Measurements from ENCODE around the gene SULT1E1.

- TF ChIP-seq EP300 (IDR thresholded peaks at IDR 0.05; ENCODE audit: borderline replicate concordance) (no peak), TAF1 (IDR thresholded peaks at IDR 0.05; ENCODE audit: low read depth) (no peak), MAX (IDR thresholded peaks at IDR 0.05) (no peak), REST (IDR thresholded peaks at IDR 0.05; ENCODE audit: low read depth) (no peak), YY1 (IDR thresholded peaks at IDR 0.05; ENCODE audit: low read depth) (no peak), CREB1 (IDR thresholded peaks at IDR 0.05; ENCODE audit: low read depth) (no peak), TCF12 (IDR thresholded peaks at IDR 0.05; ENCODE audit: low read depth) (no peak), RAD21 (IDR thresholded peaks at IDR 0.05; ENCODE audit: low read depth) (no peak), ZBTB7A (IDR thresholded peaks at IDR 0.05; ENCODE audit: low read depth) (no peak), USF1 (IDR thresholded peaks at IDR 0.05) (no peak), FOXM1 (IDR thresholded peaks at IDR 0.05; ENCODE audit: borderline replicate concordance, low read depth) (no peak), TEAD4 (IDR thresholded peaks at IDR 0.05) (no peak)
Measured at GRCh38 chr4:69877453-69877852, 17.5 kb upstream of the SULT1E1 start.
